ENCODE results near the gene NOSTRIN. TPM values are rescaled to one million over a fixed set of nuclear protein-coding genes. Genes with fewer than 3 reads are reported as not detected.
"Not testable (repeated sequence)": the region's sequence is repeated elsewhere in the genome, so short reads cannot be mapped to it uniquely, and the experiment has no call there.

Gene NOSTRIN
- total and polyA plus RNA-seq, 2 experiments from 2014 or later, result 0.92 to 2.9 TPM

- Histone ChIP-seq H3K4me3 (no peak overlapping the region), H3K27me3 (no peaks in the 10 kb centered on the region), H3K4me1 (ENCODE audit: low read depth) (peaks cover 10% of the 10 kb centered on the region), H3K27ac (peak overlapping the region; percentile 27), H3K36me3 (no peaks in the 10 kb centered on the region), H3K9me3 (ENCODE audit: low read depth) (no peaks in the 10 kb centered on the region)
- TF ChIP-seq, protein P1, sequence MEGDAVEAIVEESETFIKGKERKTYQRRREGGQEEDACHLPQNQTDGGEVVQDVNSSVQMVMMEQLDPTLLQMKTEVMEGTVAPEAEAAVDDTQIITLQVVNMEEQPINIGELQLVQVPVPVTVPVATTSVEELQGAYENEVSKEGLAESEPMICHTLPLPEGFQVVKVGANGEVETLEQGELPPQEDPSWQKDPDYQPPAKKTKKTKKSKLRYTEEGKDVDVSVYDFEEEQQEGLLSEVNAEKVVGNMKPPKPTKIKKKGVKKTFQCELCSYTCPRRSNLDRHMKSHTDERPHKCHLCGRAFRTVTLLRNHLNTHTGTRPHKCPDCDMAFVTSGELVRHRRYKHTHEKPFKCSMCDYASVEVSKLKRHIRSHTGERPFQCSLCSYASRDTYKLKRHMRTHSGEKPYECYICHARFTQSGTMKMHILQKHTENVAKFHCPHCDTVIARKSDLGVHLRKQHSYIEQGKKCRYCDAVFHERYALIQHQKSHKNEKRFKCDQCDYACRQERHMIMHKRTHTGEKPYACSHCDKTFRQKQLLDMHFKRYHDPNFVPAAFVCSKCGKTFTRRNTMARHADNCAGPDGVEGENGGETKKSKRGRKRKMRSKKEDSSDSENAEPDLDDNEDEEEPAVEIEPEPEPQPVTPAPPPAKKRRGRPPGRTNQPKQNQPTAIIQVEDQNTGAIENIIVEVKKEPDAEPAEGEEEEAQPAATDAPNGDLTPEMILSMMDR (IDR thresholded peaks at IDR 0.05; ENCODE audit: low read depth, low read length), result no peak
- DNase-seq (ENCODE audit: low read depth in 1 of 2, low spot score in 1 of 2), result no peak
These were observed 35.8 kb upstream of the NOSTRIN start for GRCh38 chr2:168766600-168766999.

- no peaks in the 10 kb centered on the region for H3K9me3 ChIP-seq (ENCODE audit: low read depth)
- H3K27me3 ChIP-seq, result no peaks in the 10 kb centered on the region
- TF ChIP-seq, protein P1 (IDR thresholded peaks at IDR 0.05; ENCODE audit: low read depth, low read length), result no peak
- H3K4me1 ChIP-seq (ENCODE audit: low read depth), result peaks cover 9% of the 10 kb centered on the region
- H3K27ac ChIP-seq, result no peak overlapping the region
- H3K4me3 ChIP-seq, result no peak overlapping the region
- no peaks in the 10 kb centered on the region for H3K36me3 ChIP-seq
- no peak for DNase-seq (ENCODE audit: low read depth in 1 of 2, low spot score in 1 of 2)
These were observed 35.2 kb upstream of the NOSTRIN start for GRCh38 chr2:168767258-168767657.

DNA sequence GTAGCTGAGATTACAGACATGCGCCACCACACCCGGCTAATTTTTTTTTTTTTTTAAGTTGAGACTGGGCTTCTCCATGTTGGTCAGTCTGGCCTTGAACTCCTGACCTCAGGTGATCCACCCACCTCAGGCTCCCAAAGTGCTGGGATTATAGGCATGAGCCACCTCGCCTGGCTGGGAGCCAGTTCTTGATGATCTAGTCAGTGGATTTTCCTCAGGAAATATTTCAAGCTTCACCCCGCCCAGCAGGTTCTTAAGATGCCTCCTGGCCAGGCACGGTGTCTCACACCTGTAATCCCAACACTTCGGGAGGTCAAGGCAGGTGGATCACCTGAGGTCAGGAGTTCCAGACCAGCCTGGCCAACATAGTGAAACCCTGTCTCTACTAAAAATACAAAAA is 34.1 kb upstream of the NOSTRIN start:
- DNase-seq (ENCODE audit: low read depth in 1 of 2, low spot score in 1 of 2); H3K4me3 ChIP-seq; H3K9me3 ChIP-seq (ENCODE audit: low read depth); H3K27me3 ChIP-seq; H3K27ac ChIP-seq; H3K4me1 ChIP-seq (ENCODE audit: low read depth); H3K36me3 ChIP-seq: not testable (repeated sequence)

DNA sequence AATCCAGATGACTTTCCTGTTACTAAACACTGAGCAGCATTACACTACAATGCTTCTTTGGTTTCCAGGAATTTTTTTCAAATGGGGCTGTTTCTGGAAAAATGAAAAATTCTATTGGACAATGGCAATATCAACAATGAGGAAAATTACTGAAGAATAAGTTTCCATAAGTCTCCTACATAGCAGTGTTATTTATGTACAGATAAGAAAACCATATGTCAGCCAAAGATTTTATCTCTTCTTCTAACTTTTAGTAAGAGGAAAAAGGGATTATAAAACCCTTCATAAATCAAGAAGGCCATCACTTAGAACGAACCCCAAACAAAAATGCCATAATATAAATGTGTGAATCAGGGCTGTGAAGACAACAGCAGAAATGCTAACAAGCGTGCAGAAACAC is 31.6 kb upstream of the NOSTRIN start:
- Histone ChIP-seq H3K27me3 (no peaks in the 10 kb centered on the region), H3K9me3 (ENCODE audit: low read depth) (no peaks in the 10 kb centered on the region), H3K4me3 (no peak overlapping the region), H3K4me1 (ENCODE audit: low read depth) (peaks cover 3% of the 10 kb centered on the region), H3K36me3 (no peaks in the 10 kb centered on the region), H3K27ac (no peak overlapping the region)
- peak in 1 of 2 donors; percentile 9 for DNase-seq (ENCODE audit: low read depth in 1 of 2, low spot score in 1 of 2)
- TF ChIP-seq, protein P1 (IDR thresholded peaks at IDR 0.05; ENCODE audit: low read depth, low read length), result no peak

- Histone ChIP-seq H3K27ac (no peak overlapping the region), H3K36me3 (no peaks in the 10 kb centered on the region), H3K4me1 (ENCODE audit: low read depth) (peaks cover 3% of the 10 kb centered on the region), H3K4me3 (no peak overlapping the region), H3K9me3 (ENCODE audit: low read depth) (no peaks in the 10 kb centered on the region), H3K27me3 (no peaks in the 10 kb centered on the region)
- no peak for DNase-seq (ENCODE audit: low read depth in 1 of 2, low spot score in 1 of 2)
- TF ChIP-seq, protein P1 (IDR thresholded peaks at IDR 0.05; ENCODE audit: low read depth, low read length), result no peak
These were observed 29.7 kb upstream of the NOSTRIN start for GRCh38 chr2:168772704-168773103.

DNA sequence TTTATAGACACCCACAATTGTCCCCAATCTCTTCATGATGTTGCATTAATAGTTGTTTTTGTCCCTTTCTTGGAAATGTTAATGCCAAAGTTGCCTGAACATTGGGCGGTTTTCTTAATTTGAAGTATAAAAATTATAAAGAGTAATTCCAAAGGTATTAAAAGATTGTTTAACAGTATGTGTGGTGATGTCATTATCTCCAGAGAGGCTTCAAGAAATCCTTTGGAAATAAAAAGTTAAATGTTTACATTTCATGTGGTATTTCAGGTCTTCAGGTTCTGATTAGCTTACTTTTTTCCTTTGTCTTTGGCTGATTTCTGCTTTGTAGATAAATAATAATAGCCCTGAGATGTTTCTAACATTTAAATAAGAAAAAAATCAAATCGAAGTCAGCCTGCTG is 29.3 kb upstream of the NOSTRIN start:
- Histone ChIP-seq H3K27me3 (no peaks in the 10 kb centered on the region), H3K4me1 (ENCODE audit: low read depth) (peaks cover 3% of the 10 kb centered on the region), H3K27ac (no peak overlapping the region), H3K4me3 (no peak overlapping the region), H3K9me3 (ENCODE audit: low read depth) (no peaks in the 10 kb centered on the region), H3K36me3 (no peaks in the 10 kb centered on the region)
- TF ChIP-seq, protein P1 (IDR thresholded peaks at IDR 0.05; ENCODE audit: low read depth, low read length), result no peak
- DNase-seq (ENCODE audit: low read depth in 1 of 2, low spot score in 1 of 2), result no peak

Data from cardiac muscle cell (in vitro differentiated cells and primary cell).